HEK293 (cell line): ENCODE measurements around the gene PRKCA.
A peak's percentile ranks its signal among the peaks of the same experiment; 100 is the strongest.

ENCODE experiments used
- AEBP2 ChIP-seq: fragments of 450-650 bp; formaldehyde crosslinking; IDR thresholded peaks from 2 replicates; pipeline ENCODE4 v1.5.1; 2016; ENCODE audit warnings: missing biosample characterization, missing genetic modification characterization, borderline replicate concordance
- FEZF1 ChIP-seq: fragments of 450-650 bp; formaldehyde crosslinking; IDR thresholded peaks from 2 replicates; pipeline ENCODE4 v1.5.1; 2016; ENCODE audit warnings: missing biosample characterization, missing genetic modification characterization
- GFI1B ChIP-seq: fragments of 450-650 bp; formaldehyde crosslinking; IDR thresholded peaks from 2 replicates; pipeline ENCODE4 v1.5.1; 2016; ENCODE audit warnings: missing biosample characterization, missing genetic modification characterization
- MYNN ChIP-seq: fragments of 450-650 bp; formaldehyde crosslinking; IDR thresholded peaks from 2 replicates; pipeline ENCODE4 v1.5.1; 2016; ENCODE audit warnings: missing biosample characterization, missing genetic modification characterization, borderline replicate concordance
- PRDM6 ChIP-seq: fragments of 450-650 bp; formaldehyde crosslinking; IDR thresholded peaks from 2 replicates; pipeline ENCODE4 v1.5.1; 2017; ENCODE audit warnings: missing biosample characterization, missing genetic modification characterization
- REPIN1 ChIP-seq: fragments of 450-650 bp; formaldehyde crosslinking; IDR thresholded peaks from 2 replicates; pipeline ENCODE4 v1.5.1; 2017; ENCODE audit warnings: missing biosample characterization, missing genetic modification characterization, low read depth
- SP2 ChIP-seq: fragments of 450-650 bp; formaldehyde crosslinking; IDR thresholded peaks from 2 replicates; pipeline ENCODE4 v1.5.1; 2016; ENCODE audit warnings: missing biosample characterization, missing genetic modification characterization
- TRIM28 ChIP-seq: IDR thresholded peaks from 2 replicates; pipeline ENCODE4 v1.6.1; 2011; ENCODE audit warnings: low read length, control low read depth, borderline replicate concordance
- ZBTB1 ChIP-seq: fragments of 450-650 bp; formaldehyde crosslinking; IDR thresholded peaks from 2 replicates; pipeline ENCODE4 v1.5.1; 2016; ENCODE audit warnings: missing biosample characterization, missing genetic modification characterization
- ZBTB11 ChIP-seq: fragments of 450-650 bp; formaldehyde crosslinking; conservative IDR thresholded peaks from 2 replicates; pipeline ENCODE4 v1.5.1; 2016; ENCODE audit warnings: low read depth, missing biosample characterization, missing genetic modification characterization
- ZFP41 ChIP-seq: fragments of 450-650 bp; formaldehyde crosslinking; IDR thresholded peaks from 2 replicates; pipeline ENCODE4 v1.5.1; 2016; ENCODE audit warnings: missing biosample characterization, missing genetic modification characterization, borderline replicate concordance
- ZNF112 ChIP-seq: fragments of 450-650 bp; formaldehyde crosslinking; IDR thresholded peaks from 2 replicates; pipeline ENCODE4 v1.5.0; 2017; ENCODE audit warnings: missing biosample characterization, missing genetic modification characterization
- ZNF132 ChIP-seq: fragments of 450-650 bp; formaldehyde crosslinking; IDR thresholded peaks from 2 replicates; pipeline ENCODE4 v1.5.1; 2017; ENCODE audit warnings: missing biosample characterization, missing genetic modification characterization, borderline replicate concordance
- ZNF18 ChIP-seq: fragments of 450-650 bp; formaldehyde crosslinking; IDR thresholded peaks from 2 replicates; pipeline ENCODE4 v1.5.1; 2016; ENCODE audit warnings: missing biosample characterization, missing genetic modification characterization
- ZNF19 ChIP-seq: fragments of 450-650 bp; formaldehyde crosslinking; IDR thresholded peaks from 2 replicates; pipeline ENCODE4; 2016; ENCODE audit warnings: missing biosample characterization, missing genetic modification characterization, low read depth
- ZNF202 ChIP-seq: fragments of 450-650 bp; formaldehyde crosslinking; IDR thresholded peaks from 2 replicates; pipeline ENCODE4 v1.5.1; 2016; ENCODE audit warnings: missing biosample characterization, missing genetic modification characterization, borderline replicate concordance
- ZNF266 ChIP-seq: fragments of 450-650 bp; formaldehyde crosslinking; IDR thresholded peaks from 2 replicates; pipeline ENCODE4 v1.5.1; 2016; ENCODE audit warnings: missing biosample characterization, missing genetic modification characterization, low read depth
- ZNF292 ChIP-seq: fragments of 450-650 bp; formaldehyde crosslinking; IDR thresholded peaks from 2 replicates; pipeline ENCODE4 v1.5.1; 2016; ENCODE audit warnings: low read depth, missing biosample characterization, missing genetic modification characterization, borderline replicate concordance
- ZNF341 ChIP-seq: fragments of 450-650 bp; formaldehyde crosslinking; IDR thresholded peaks from 2 replicates; pipeline ENCODE4; 2016; ENCODE audit warnings: low read depth, missing biosample characterization, missing genetic modification characterization
- ZNF354C ChIP-seq: fragments of 450-650 bp; formaldehyde crosslinking; IDR thresholded peaks from 2 replicates; pipeline ENCODE4 v1.5.1; 2016; ENCODE audit warnings: missing biosample characterization, missing genetic modification characterization, low read depth, borderline replicate concordance
- ZNF404 ChIP-seq: fragments of 450-650 bp; formaldehyde crosslinking; IDR thresholded peaks from 2 replicates; pipeline ENCODE4 v1.5.1; 2017; ENCODE audit warnings: missing biosample characterization, missing genetic modification characterization
- ZNF426 ChIP-seq: fragments of 450-650 bp; formaldehyde crosslinking; IDR thresholded peaks from 2 replicates; pipeline ENCODE4 v1.5.1; 2017; ENCODE audit warnings: missing biosample characterization, missing genetic modification characterization, mild to moderate bottlenecking, inconsistent platforms, moderate library complexity
- ZNF433 ChIP-seq: fragments of 450-650 bp; formaldehyde crosslinking; IDR thresholded peaks from 2 replicates; pipeline ENCODE4 v1.5.1; 2016; ENCODE audit warnings: missing biosample characterization, missing genetic modification characterization, low read depth
- ZNF558 ChIP-seq: fragments of 450-650 bp; formaldehyde crosslinking; IDR thresholded peaks from 2 replicates; pipeline ENCODE4 v1.5.1; 2016; ENCODE audit warnings: missing biosample characterization, missing genetic modification characterization
- ZNF560 ChIP-seq: fragments of 450-650 bp; formaldehyde crosslinking; IDR thresholded peaks from 2 replicates; pipeline ENCODE4 v1.5.1; 2017; ENCODE audit warnings: missing biosample characterization, missing genetic modification characterization, borderline replicate concordance
- ZNF629 ChIP-seq: fragments of 450-650 bp; formaldehyde crosslinking; IDR thresholded peaks from 2 replicates; pipeline ENCODE4 v1.5.1; 2017; ENCODE audit warnings: missing biosample characterization, missing genetic modification characterization
- ZNF639 ChIP-seq: fragments of 450-650 bp; formaldehyde crosslinking; IDR thresholded peaks from 2 replicates; pipeline ENCODE4 v1.5.1; 2016; ENCODE audit warnings: missing biosample characterization, missing genetic modification characterization
- ZNF660 ChIP-seq: fragments of 450-650 bp; IDR thresholded peaks from 2 replicates; pipeline ENCODE4 v1.5.1; 2018; ENCODE audit warnings: missing biosample characterization, mild to moderate bottlenecking, missing genetic modification characterization
- ZNF664 ChIP-seq: fragments of 450-650 bp; formaldehyde crosslinking; IDR thresholded peaks from 2 replicates; pipeline ENCODE4 v1.5.1; 2016; ENCODE audit warnings: missing biosample characterization, missing genetic modification characterization

The PRKCA gene

GRCh38 chr17:66451188-66452149, 149.1 kb downstream of the PRKCA start (continued):
- TF ChIP-seq ZBTB1 (tag by site-specific recombination), result 0 out of 2 replicates have a peak, but pooled peaks have one; percentile 55
- 0 out of 2 replicates have a peak, but pooled peaks have one; percentile 54 for TF ChIP-seq ZNF354C
- peak; percentile 76 for TF ChIP-seq ZNF558
- no peak for TF ChIP-seq PRDM6 (tag by site-specific recombination)
- TF ChIP-seq FEZF1 (tag by site-specific recombination), result no peak; the same call in 1 of the 2 replicates
- TF ChIP-seq ZNF112 (tag by site-specific recombination), result no peak
- peak; percentile 93 for TF ChIP-seq ZNF202
- no peak; the same call in 1 of the 2 replicates for TF ChIP-seq REPIN1 (tag by site-specific recombination)
- TF ChIP-seq ZNF660 (tag by site-specific recombination), result no peak
- TF ChIP-seq ZNF132 (tag by site-specific recombination), result no peak
- 0 out of 2 replicates have a peak, but pooled peaks have one; percentile 41 for TF ChIP-seq ZNF639 (tag by site-specific recombination)
- peak; percentile 16; the same call in 1 of the 2 replicates for TF ChIP-seq ZNF341 (tag by site-specific recombination)
- TF ChIP-seq ZNF404 (tag by site-specific recombination), result peak; percentile 84; the same call in 1 of the 2 replicates
- TF ChIP-seq MYNN, result no peak
- peak; percentile 53; the same call in 1 of the 2 replicates for TF ChIP-seq ZNF629
- peak; percentile 97 for TF ChIP-seq ZNF426
- TF ChIP-seq ZNF266, result peak; percentile 86; the same call in 1 of the 2 replicates
- no peak for TF ChIP-seq TRIM28
- no peak for TF ChIP-seq ZNF292 (tag by site-specific recombination)
- no peak for TF ChIP-seq ZFP41 (tag by site-specific recombination)
- peak; percentile 82 for TF ChIP-seq ZBTB11 (tag by site-specific recombination)
- no peak for TF ChIP-seq GFI1B (tag by site-specific recombination)
- TF ChIP-seq ZNF664, result peak; percentile 73
- peak; percentile 29; the same call in 1 of the 2 replicates for TF ChIP-seq ZNF18
- TF ChIP-seq ZNF19, result no peak
- peak; percentile 58; the same call in 1 of the 2 replicates for TF ChIP-seq AEBP2 (tag by site-specific recombination)
- TF ChIP-seq SP2 (tag by site-specific recombination), result no peak
- TF ChIP-seq ZNF560 (tag by site-specific recombination), result peak; percentile 63; the same call in 1 of the 2 replicates
- peak; percentile 79; the same call in 1 of the 2 replicates for TF ChIP-seq ZNF433 (tag by site-specific recombination)
